OCI-LY1 (cell line): ENCODE data around the gene SPTLC2.
"Not testable (repeated sequence)": the region's sequence is repeated elsewhere in the genome, so short reads cannot be mapped to it uniquely, and the experiment has no call there.

ENCODE experiments used
- H2AFZ ChIP-seq: fragments of 200-600 bp; sonication (generic), shearing (Covaris generic); 2 replicates; pipeline ENCODE4 v1.6.0; 2014; ENCODE audit warnings: antibody characterized with exemption, mild to moderate bottlenecking, low read length
- H3F3A ChIP-seq: fragments of 200-600 bp; sonication (generic), shearing (Covaris generic); 2 replicates; pipeline ENCODE4 v1.6.0; 2014; ENCODE audit warnings: mild to moderate bottlenecking, antibody characterized with exemption, low read length, moderate library complexity; ENCODE audit not compliant: insufficient read depth
- H3K27ac ChIP-seq: fragments of 200-600 bp; sonication (generic); 2 replicates; pipeline ENCODE4 v1.5.1; 2014; ENCODE audit warnings: low read length, mixed run types, mild to moderate bottlenecking, low read depth; ENCODE audit not compliant: poor library complexity, severe bottlenecking
- H3K27me3 ChIP-seq: fragments of 200-600 bp; sonication (generic); 2 replicates; pipeline ENCODE4 v1.6.0; 2014; ENCODE audit warnings: antibody characterized with exemption, mild to moderate bottlenecking, low read length, moderate library complexity; ENCODE audit not compliant: insufficient read depth
- H3K36me3 ChIP-seq: fragments of 200-600 bp; sonication (generic); 2 replicates; pipeline ENCODE4 v1.6.1; 2014; ENCODE audit warnings: mild to moderate bottlenecking, antibody characterized with exemption, low read length, moderate library complexity, mixed read lengths; ENCODE audit not compliant: insufficient read depth
- H3K4me1 ChIP-seq: fragments of 200-600 bp; sonication (generic); 2 replicates; pipeline ENCODE4 v1.5.1; 2014; ENCODE audit warnings: mild to moderate bottlenecking, low read length, moderate library complexity; ENCODE audit not compliant: insufficient read depth, severe bottlenecking
- H3K4me2 ChIP-seq: fragments of 200-600 bp; sonication (generic), shearing (Covaris generic); 2 replicates; pipeline ENCODE4 v1.6.1; 2014; ENCODE audit warnings: low read length
- H3K4me3 ChIP-seq: fragments of 200-600 bp; sonication (generic); 2 replicates; pipeline ENCODE4 v1.5.1; 2014; ENCODE audit warnings: low read length, low read depth, mild to moderate bottlenecking, mixed read lengths; ENCODE audit not compliant: poor library complexity, severe bottlenecking
- H3K79me2 ChIP-seq: fragments of 200-600 bp; shearing (Covaris generic); 2 replicates; pipeline ENCODE4 v1.6.1; 2016; ENCODE audit warnings: mixed run types, low read length, mixed read lengths; ENCODE audit not compliant: insufficient read depth
- H3K9ac ChIP-seq: fragments of 200-600 bp; sonication (generic), shearing (Covaris generic); 2 replicates; pipeline ENCODE4 v1.6.1; 2014; ENCODE audit warnings: mild to moderate bottlenecking, low read length, mixed read lengths
- H3K9me2 ChIP-seq: fragments of 200-600 bp; sonication (generic), shearing (Covaris generic); 2 replicates; pipeline ENCODE4 v1.6.1; 2014; ENCODE audit warnings: low read depth, mild to moderate bottlenecking, low read length, mixed read lengths
- H3K9me3 ChIP-seq: fragments of 200-600 bp; shearing (Covaris generic); 2 replicates; pipeline ENCODE4 v1.6.1; 2014; ENCODE audit warnings: low read length, mixed read lengths
- H4K20me1 ChIP-seq: fragments of 200-600 bp; sonication (generic), shearing (Covaris generic); 2 replicates; pipeline ENCODE4 v1.6.0; 2016; ENCODE audit warnings: mild to moderate bottlenecking, low read length; ENCODE audit not compliant: insufficient read depth
- EZH2 ChIP-seq: fragments of 200-600 bp; sonication (generic), shearing (Covaris generic); IDR thresholded peaks from 2 replicates; pipeline ENCODE4 v1.8.0; 2017; ENCODE audit warnings: borderline replicate concordance, mixed run types, mild to moderate bottlenecking, antibody characterized with exemption, low read length, moderate library complexity, mixed read lengths
- TF ChIP-seq, protein P1 (sequence below): fragments of 200-600 bp; sonication (generic), shearing (Covaris generic); IDR thresholded peaks from 2 replicates; pipeline ENCODE4 v1.5.1; 2017; ENCODE audit warnings: mild to moderate bottlenecking, antibody characterized with exemption, low read length, moderate library complexity, mixed read lengths

SPTLC2 gene, protein sequence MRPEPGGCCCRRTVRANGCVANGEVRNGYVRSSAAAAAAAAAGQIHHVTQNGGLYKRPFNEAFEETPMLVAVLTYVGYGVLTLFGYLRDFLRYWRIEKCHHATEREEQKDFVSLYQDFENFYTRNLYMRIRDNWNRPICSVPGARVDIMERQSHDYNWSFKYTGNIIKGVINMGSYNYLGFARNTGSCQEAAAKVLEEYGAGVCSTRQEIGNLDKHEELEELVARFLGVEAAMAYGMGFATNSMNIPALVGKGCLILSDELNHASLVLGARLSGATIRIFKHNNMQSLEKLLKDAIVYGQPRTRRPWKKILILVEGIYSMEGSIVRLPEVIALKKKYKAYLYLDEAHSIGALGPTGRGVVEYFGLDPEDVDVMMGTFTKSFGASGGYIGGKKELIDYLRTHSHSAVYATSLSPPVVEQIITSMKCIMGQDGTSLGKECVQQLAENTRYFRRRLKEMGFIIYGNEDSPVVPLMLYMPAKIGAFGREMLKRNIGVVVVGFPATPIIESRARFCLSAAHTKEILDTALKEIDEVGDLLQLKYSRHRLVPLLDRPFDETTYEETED

DNA sequence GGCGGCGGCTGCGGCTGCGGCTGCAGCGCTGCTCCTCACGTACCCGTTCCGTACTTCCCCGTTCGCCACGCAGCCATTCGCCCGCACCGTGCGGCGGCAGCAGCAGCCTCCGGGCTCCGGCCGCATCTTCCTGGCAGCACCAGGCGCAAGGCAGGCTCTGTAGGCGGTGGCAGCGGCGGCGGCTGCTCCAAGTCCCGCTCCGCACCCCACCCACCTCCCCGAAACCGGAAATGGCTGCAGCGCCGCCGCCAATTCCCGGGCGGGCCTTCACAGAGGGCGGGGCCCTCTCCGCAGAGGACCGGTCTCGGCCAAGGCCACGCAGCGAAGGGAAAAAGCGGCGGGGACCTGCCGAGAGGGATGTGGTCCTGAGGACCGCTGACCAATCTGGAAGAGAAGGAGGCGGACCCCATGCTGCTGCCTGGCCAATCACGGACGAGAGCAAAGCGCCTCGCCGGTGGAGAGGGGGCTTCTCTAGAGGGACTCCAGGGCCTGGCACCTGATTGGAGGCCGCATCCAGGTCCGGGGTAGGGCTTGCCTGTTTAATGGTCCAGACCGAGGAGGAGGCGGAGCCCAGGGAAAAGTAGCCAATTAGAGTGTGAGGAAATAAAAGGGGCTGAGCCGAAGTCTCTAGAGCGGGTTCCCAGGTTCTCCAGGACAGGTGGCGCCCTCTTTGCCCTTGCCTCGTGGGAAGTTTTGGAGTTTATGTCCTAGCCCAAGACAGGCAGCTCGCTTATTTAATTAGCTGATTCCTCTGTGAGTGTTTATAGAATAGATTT is at the start of gene SPTLC2:
Gene SPTLC2 (minus strand): TSS at position 184 of the 776 bp plus-strand sequence. CDS start 58 bp downstream, at position 126.
- peak within 1 kb of the TSS; percentile 86 for H3K4me2 ChIP-seq
- H3K36me3 ChIP-seq: peaks cover 14% of the 10 kb centered on the region; the same call in 1 of the 2 replicates
- no peaks in the 10 kb centered on the region for H3K9me2 ChIP-seq
- TF ChIP-seq, protein P1, sequence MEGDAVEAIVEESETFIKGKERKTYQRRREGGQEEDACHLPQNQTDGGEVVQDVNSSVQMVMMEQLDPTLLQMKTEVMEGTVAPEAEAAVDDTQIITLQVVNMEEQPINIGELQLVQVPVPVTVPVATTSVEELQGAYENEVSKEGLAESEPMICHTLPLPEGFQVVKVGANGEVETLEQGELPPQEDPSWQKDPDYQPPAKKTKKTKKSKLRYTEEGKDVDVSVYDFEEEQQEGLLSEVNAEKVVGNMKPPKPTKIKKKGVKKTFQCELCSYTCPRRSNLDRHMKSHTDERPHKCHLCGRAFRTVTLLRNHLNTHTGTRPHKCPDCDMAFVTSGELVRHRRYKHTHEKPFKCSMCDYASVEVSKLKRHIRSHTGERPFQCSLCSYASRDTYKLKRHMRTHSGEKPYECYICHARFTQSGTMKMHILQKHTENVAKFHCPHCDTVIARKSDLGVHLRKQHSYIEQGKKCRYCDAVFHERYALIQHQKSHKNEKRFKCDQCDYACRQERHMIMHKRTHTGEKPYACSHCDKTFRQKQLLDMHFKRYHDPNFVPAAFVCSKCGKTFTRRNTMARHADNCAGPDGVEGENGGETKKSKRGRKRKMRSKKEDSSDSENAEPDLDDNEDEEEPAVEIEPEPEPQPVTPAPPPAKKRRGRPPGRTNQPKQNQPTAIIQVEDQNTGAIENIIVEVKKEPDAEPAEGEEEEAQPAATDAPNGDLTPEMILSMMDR: peak; percentile 41; the same call in 1 of the 2 replicates
- TF ChIP-seq EZH2: no peak
- H3K27me3 ChIP-seq: no peaks in the 10 kb centered on the region
- H3K4me3 ChIP-seq: peak within 1 kb of the TSS; percentile 73
- no peaks in the 10 kb centered on the region for H3K9me3 ChIP-seq
- H3K9ac ChIP-seq: peak within 1 kb of the TSS; percentile 84
- peaks cover 37% of the 10 kb centered on the region for H3K79me2 ChIP-seq
- no peaks in the 10 kb centered on the region for H4K20me1 ChIP-seq
- H3K27ac ChIP-seq: peak within 1 kb of the TSS; percentile 61
- H2AFZ ChIP-seq: peak within 1 kb of the TSS; percentile 98
- no peaks in the 10 kb centered on the region for H3F3A ChIP-seq
- H3K4me1 ChIP-seq: peaks cover 38% of the 10 kb centered on the region

DNA sequence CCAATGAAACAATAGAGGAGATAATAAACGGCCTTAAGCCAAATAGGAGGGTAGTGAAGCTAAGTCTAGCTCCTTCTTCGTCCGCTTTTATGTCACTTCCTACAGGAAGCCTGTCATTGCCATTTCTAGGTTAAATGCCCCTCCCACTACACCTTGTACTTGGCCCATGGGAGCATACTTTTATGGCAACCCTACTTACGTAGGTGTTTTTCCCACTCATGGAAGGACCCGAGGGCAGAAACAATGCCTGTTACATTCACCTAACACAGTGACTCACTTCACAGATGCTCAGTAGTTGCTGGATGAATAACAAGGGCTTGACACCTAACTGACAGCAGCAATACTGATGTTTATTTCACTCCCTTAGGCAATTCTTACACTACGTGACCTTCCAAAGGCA is 46.9 kb upstream of the SPTLC2 start:
- no peaks in the 10 kb centered on the region for H3K36me3 ChIP-seq
- no peaks in the 10 kb centered on the region for H3K79me2 ChIP-seq
- no peak for TF ChIP-seq EZH2
- TF ChIP-seq, protein P1: no peak
- no peak overlapping the region for H3K4me2 ChIP-seq
- H3K9ac ChIP-seq: no peak overlapping the region
- no peaks in the 10 kb centered on the region for H3K9me3 ChIP-seq
- no peaks in the 10 kb centered on the region for H3K9me2 ChIP-seq
- H3K4me3 ChIP-seq: no peak overlapping the region
- H2AFZ ChIP-seq: no peak overlapping the region
- H4K20me1 ChIP-seq: no peaks in the 10 kb centered on the region
- H3K27ac ChIP-seq: no peak overlapping the region
- H3F3A ChIP-seq: no peaks in the 10 kb centered on the region
- no peaks in the 10 kb centered on the region for H3K27me3 ChIP-seq
- peaks cover 2% of the 10 kb centered on the region for H3K4me1 ChIP-seq

DNA sequence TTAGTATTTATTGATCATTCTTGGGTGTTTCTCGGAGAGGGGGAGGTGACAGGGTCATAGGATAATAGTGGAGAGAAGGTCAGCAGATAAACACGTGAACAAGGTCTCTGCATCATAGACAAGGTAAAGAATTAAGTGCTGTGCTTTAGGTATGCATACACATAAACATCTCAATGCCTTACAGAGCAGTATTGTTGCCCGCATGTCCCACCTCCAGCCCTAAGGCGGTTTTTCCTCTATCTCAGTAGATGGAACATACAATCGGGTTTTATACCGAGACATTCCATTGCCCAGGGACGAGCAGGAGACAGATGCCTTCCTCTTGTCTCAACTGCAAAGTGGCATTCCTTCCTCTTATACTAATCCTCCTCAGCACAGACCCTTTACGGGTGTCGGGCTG is 45.1 kb upstream of the SPTLC2 start:
- not testable (repeated sequence) for H3K4me1 ChIP-seq, H3K79me2 ChIP-seq, H3K27me3 ChIP-seq, H3K4me2 ChIP-seq, H3K36me3 ChIP-seq, H2AFZ ChIP-seq, H4K20me1 ChIP-seq, H3K9me2 ChIP-seq, H3K27ac ChIP-seq, H3K4me3 ChIP-seq, H3K9ac ChIP-seq, H3F3A ChIP-seq, H3K9me3 ChIP-seq
